DOHH2 (cell line): ENCODE measurements around the gene MYT1.

ENCODE experiments used
- H3F3A ChIP-seq: fragments of 200-600 bp; sonication (generic), shearing (Covaris generic); 2 replicates; pipeline ENCODE4 v1.6.0; 2016; ENCODE audit warnings: antibody characterized with exemption, mild to moderate bottlenecking; ENCODE audit not compliant: control insufficient read depth, insufficient read depth
- H3K27ac ChIP-seq: fragments of 200-600 bp; sonication (generic); 2 replicates; pipeline ENCODE4 v1.5.1; 2014; ENCODE audit warnings: low read depth, mild to moderate bottlenecking, low read length, moderate library complexity
- H3K27me3 ChIP-seq: fragments of 200-600 bp; sonication (generic); 2 replicates; pipeline ENCODE4 v1.6.1; 2014; ENCODE audit warnings: mild to moderate bottlenecking, low read length, mixed read lengths; ENCODE audit not compliant: control insufficient read depth
- H3K36me3 ChIP-seq: fragments of 200-600 bp; sonication (generic); 2 replicates; pipeline ENCODE4 v1.6.1; 2014; ENCODE audit warnings: mild to moderate bottlenecking, low read length, moderate library complexity, mixed read lengths; ENCODE audit not compliant: control insufficient read depth
- H3K4me1 ChIP-seq: fragments of 200-600 bp; sonication (generic); 2 replicates; pipeline ENCODE4 v1.6.1; 2014; ENCODE audit warnings: mild to moderate bottlenecking, low read length, mixed read lengths; ENCODE audit not compliant: control insufficient read depth
- H3K4me2 ChIP-seq: fragments of 200-600 bp; sonication (generic); 2 replicates; pipeline ENCODE4 v1.6.0; 2014; ENCODE audit warnings: mild to moderate bottlenecking, low read length, moderate library complexity
- H3K4me3 ChIP-seq: fragments of 200-600 bp; sonication (generic); 2 replicates; pipeline ENCODE4 v1.5.1; 2014; ENCODE audit warnings: mild to moderate bottlenecking, low read length, mixed read lengths
- H3K79me2 ChIP-seq: fragments of 200-600 bp; sonication (generic); 2 replicates; pipeline ENCODE4 v1.6.1; 2014; ENCODE audit warnings: mild to moderate bottlenecking, low read length, mixed read lengths; ENCODE audit not compliant: control insufficient read depth
- H3K9me2 ChIP-seq: fragments of 200-600 bp; sonication (generic); replicated peaks from 2 replicates; pipeline ENCODE4 v1.6.1; 2014; ENCODE audit warnings: mild to moderate bottlenecking, low read length, mixed read lengths; ENCODE audit not compliant: control insufficient read depth
- H3K9me3 ChIP-seq: fragments of 200-600 bp; sonication (generic); 2 replicates; pipeline ENCODE4 v1.6.1; 2014; ENCODE audit warnings: antibody characterized with exemption, low read length, mixed read lengths; ENCODE audit not compliant: control insufficient read depth, insufficient read depth
- H4K20me1 ChIP-seq: fragments of 200-600 bp; sonication (generic); 2 replicates; pipeline ENCODE4 v1.6.0; 2014; ENCODE audit warnings: low read depth, mild to moderate bottlenecking, antibody characterized with exemption, low read length, moderate library complexity; ENCODE audit not compliant: control insufficient read depth, insufficient read depth
- CTCF ChIP-seq: fragments of 200-600 bp; sonication (generic); IDR thresholded peaks from one replicate; pipeline ENCODE4 v1.5.1; 2014; ENCODE audit warnings: antibody characterized with exemption, mild to moderate bottlenecking, low read depth, low read length; ENCODE audit not compliant: poor library complexity, severe bottlenecking
- EZH2phosphoT487 ChIP-seq: fragments of 200-600 bp; sonication (generic); IDR thresholded peaks from 2 replicates; pipeline ENCODE4 v1.6.1; 2017; ENCODE audit warnings: borderline replicate concordance, mild to moderate bottlenecking, antibody characterized with exemption, low read length, moderate library complexity, mixed read lengths

The MYT1 gene

GRCh38 chr20:64159286-64159680, 5.0 kb upstream of the MYT1 start:
- H3K9me2 ChIP-seq: no peaks in the 10 kb centered on the region
- TF ChIP-seq CTCF (no peak), EZH2phosphoT487 (no peak)
- H3K36me3 ChIP-seq: no peaks in the 10 kb centered on the region
- no peaks in the 10 kb centered on the region for H3K9me3 ChIP-seq
- H3K27me3 ChIP-seq: peaks cover 14% of the 10 kb centered on the region; the same call in 1 of the 2 replicates
- no peaks in the 10 kb centered on the region for H4K20me1 ChIP-seq
- no peaks in the 10 kb centered on the region for H3K4me1 ChIP-seq
- H3F3A ChIP-seq: no peaks in the 10 kb centered on the region
- H3K4me3 ChIP-seq: no peak overlapping the region
- no peak overlapping the region for H3K27ac ChIP-seq
- H3K4me2 ChIP-seq: no peak overlapping the region
- H3K79me2 ChIP-seq: no peaks in the 10 kb centered on the region

- no peaks in the 10 kb centered on the region for H3K4me1 ChIP-seq
- no peak overlapping the region for H3K27ac ChIP-seq
Measured at GRCh38 chr20:64159711-64160110, 4.5 kb upstream of the MYT1 start.

DNA sequence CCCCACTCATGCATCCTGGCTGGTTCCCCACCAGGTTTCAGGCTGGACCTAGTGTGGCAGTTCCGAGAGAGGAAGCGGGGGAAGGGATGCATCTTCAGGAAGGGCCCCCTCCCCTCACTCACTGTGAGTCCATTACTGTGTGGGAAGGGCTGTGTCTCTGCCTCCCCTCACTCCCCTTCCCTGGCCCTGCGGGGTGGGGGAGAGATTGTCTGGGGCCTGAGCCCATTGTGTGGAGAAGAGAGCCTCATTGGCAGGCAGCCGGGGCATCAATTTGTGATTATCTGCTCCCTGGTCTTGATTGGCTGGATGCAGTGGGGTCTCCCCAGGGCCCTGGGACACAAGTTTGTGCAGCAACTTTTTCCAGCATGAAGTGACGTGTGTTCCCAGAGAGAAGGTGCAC, 4.1 kb upstream of the MYT1 start:
- no peaks in the 10 kb centered on the region for H3K9me3 ChIP-seq
- H3K27ac ChIP-seq: no peak overlapping the region
- no peaks in the 10 kb centered on the region for H4K20me1 ChIP-seq
- H3K9me2 ChIP-seq: no peaks in the 10 kb centered on the region
- no peaks in the 10 kb centered on the region for H3K79me2 ChIP-seq
- H3K4me3 ChIP-seq: no peak overlapping the region
- peaks cover 14% of the 10 kb centered on the region; the same call in 1 of the 2 replicates for H3K27me3 ChIP-seq
- TF ChIP-seq CTCF: no peak
- H3K4me2 ChIP-seq: no peak overlapping the region
- no peaks in the 10 kb centered on the region for H3K4me1 ChIP-seq
- no peaks in the 10 kb centered on the region for H3F3A ChIP-seq
- no peaks in the 10 kb centered on the region for H3K36me3 ChIP-seq

More at GRCh38 chr20:64159711-64160110, 4.5 kb upstream of the MYT1 start:
- no peaks in the 10 kb centered on the region for H3F3A ChIP-seq
- peaks cover 14% of the 10 kb centered on the region; the same call in 1 of the 2 replicates for H3K27me3 ChIP-seq
- no peaks in the 10 kb centered on the region for H3K9me3 ChIP-seq
- no peak overlapping the region for H3K4me2 ChIP-seq
- no peaks in the 10 kb centered on the region for H3K79me2 ChIP-seq
- no peak overlapping the region for H3K4me3 ChIP-seq
- no peaks in the 10 kb centered on the region for H3K9me2 ChIP-seq
- H4K20me1 ChIP-seq: no peaks in the 10 kb centered on the region
- no peaks in the 10 kb centered on the region for H3K36me3 ChIP-seq
- TF ChIP-seq CTCF: no peak
- TF ChIP-seq EZH2phosphoT487: no peak
